Neural cell (in vitro differentiated cells): ENCODE measurements around the gene POU3F1. TPM values are rescaled to one million over a fixed set of nuclear protein-coding genes. Genes with fewer than 3 reads are reported as not detected.

Experiments
- H2AFZ ChIP-seq: fragments of 200-600, 300-800 bp; sonication (generic), shearing (Covaris generic); 2 replicates; pipeline ENCODE4 v1.6.0; 2014; ENCODE audit warnings: low read depth, mild to moderate bottlenecking, antibody characterized with exemption, low read length, moderate library complexity
- H3F3A ChIP-seq: fragments of 200-600 bp; shearing (Covaris generic); 2 replicates; pipeline ENCODE4 v1.6.1; 2016; ENCODE audit warnings: mild to moderate bottlenecking, moderate library complexity, mixed read lengths, antibody characterized with exemption, low read length; ENCODE audit not compliant: insufficient read depth, poor library complexity, severe bottlenecking
- H3K27ac ChIP-seq: fragments of 200-600, 300-800 bp; sonication (generic), shearing (Covaris generic); 2 replicates; pipeline ENCODE4 v1.5.1; 2014; ENCODE audit warnings: mild to moderate bottlenecking, low read length, moderate library complexity
- H3K27me3 ChIP-seq: fragments of 300-800, 200-600 bp; sonication (generic), shearing (Covaris generic); 2 replicates; pipeline ENCODE4 v1.6.0; 2014; ENCODE audit warnings: mild to moderate bottlenecking, low read depth, low read length, moderate library complexity; ENCODE audit not compliant: insufficient read depth
- H3K36me3 ChIP-seq: fragments of 300-800, 200-600 bp; sonication (generic), shearing (Covaris generic); 2 replicates; pipeline ENCODE4 v1.5.1; 2014; ENCODE audit warnings: mild to moderate bottlenecking, antibody characterized with exemption, low read length, moderate library complexity; ENCODE audit not compliant: insufficient read depth
- H3K4me2 ChIP-seq: fragments of 300-800, 200-600 bp; sonication (generic), shearing (Covaris generic); 2 replicates; pipeline ENCODE4 v1.6.0; 2014; ENCODE audit warnings: mild to moderate bottlenecking, low read length
- H3K4me3 ChIP-seq: fragments of 300-800, 200-600 bp; sonication (generic), shearing (Covaris generic); 2 replicates; pipeline ENCODE4 v1.5.1; 2014; ENCODE audit warnings: mild to moderate bottlenecking, low read length, moderate library complexity
- H3K79me2 ChIP-seq: fragments of 200-600 bp; shearing (Covaris generic); replicated peaks from 2 replicates; pipeline ENCODE4 v1.6.0; 2014; ENCODE audit warnings: mild to moderate bottlenecking, low read length, moderate library complexity; ENCODE audit not compliant: insufficient read depth
- H3K9ac ChIP-seq: fragments of 300-800, 200-600 bp; sonication (generic), shearing (Covaris generic); 2 replicates; pipeline ENCODE4 v1.6.1; 2016; ENCODE audit warnings: mild to moderate bottlenecking, low read length, mixed read lengths
- H3K9me2 ChIP-seq: fragments of 200-600 bp; shearing (Covaris generic); 2 replicates; pipeline ENCODE4 v1.6.1; 2016; ENCODE audit warnings: mild to moderate bottlenecking, low read length, mixed read lengths; ENCODE audit not compliant: insufficient read depth
- H3K9me3 ChIP-seq: fragments of 200-600, 300-800 bp; sonication (generic), shearing (Covaris generic); 2 replicates; pipeline ENCODE4 v1.6.1; 2016; ENCODE audit warnings: mild to moderate bottlenecking, mixed run types, low read length, moderate library complexity, mixed read lengths
- H4K20me1 ChIP-seq: fragments of 200-600 bp; shearing (Covaris generic); 2 replicates; pipeline ENCODE4 v1.6.1; 2016; ENCODE audit warnings: mild to moderate bottlenecking, mixed run types; ENCODE audit not compliant: insufficient read depth
- CTCF ChIP-seq: fragments of 450-650 bp; IDR thresholded peaks from 2 replicates; pipeline ENCODE4 v1.5.1; 2014; ENCODE audit warnings: antibody characterized with exemption, mild to moderate bottlenecking, moderate library complexity; ENCODE audit not compliant: poor library complexity, severe bottlenecking
- EP300 ChIP-seq: fragments of 450-650 bp; conservative IDR thresholded peaks from 2 replicates; pipeline ENCODE4 v1.6.1; 2014; ENCODE audit warnings: antibody characterized with exemption, mild to moderate bottlenecking, moderate library complexity; ENCODE audit not compliant: poor library complexity, severe bottlenecking
- EZH2 ChIP-seq: fragments of 200-600, 300-800 bp; shearing (Covaris generic), sonication (generic); IDR thresholded peaks from 2 replicates; pipeline ENCODE4 v1.6.1; 2014; ENCODE audit warnings: antibody characterized with exemption, low read length, borderline replicate concordance, mild to moderate bottlenecking; ENCODE audit not compliant: insufficient read depth, poor library complexity, severe bottlenecking
- MXI1 ChIP-seq: fragments of 450-650 bp; conservative IDR thresholded peaks from 2 replicates; pipeline ENCODE4 v1.6.1; 2014; ENCODE audit warnings: antibody characterized with exemption, mild to moderate bottlenecking; ENCODE audit not compliant: poor library complexity, severe bottlenecking
- POLR2AphosphoS5 ChIP-seq: IDR thresholded peaks from 2 replicates; pipeline ENCODE4 v1.6.1; 2012
- RAD21 ChIP-seq: fragments of 450-650 bp; conservative IDR thresholded peaks from 2 replicates; pipeline ENCODE4 v1.6.1; 2014; ENCODE audit warnings: antibody characterized with exemption, mild to moderate bottlenecking, moderate library complexity
- REST ChIP-seq: IDR thresholded peaks from 2 replicates; pipeline ENCODE4 v1.6.1; 2012; ENCODE audit warnings: borderline replicate concordance
- SMC3 ChIP-seq: fragments of 450-650 bp; conservative IDR thresholded peaks from 2 replicates; pipeline ENCODE4 v1.6.1; 2014; ENCODE audit warnings: antibody characterized with exemption, mild to moderate bottlenecking, moderate library complexity; ENCODE audit not compliant: poor library complexity
- TAF1 ChIP-seq: IDR thresholded peaks from 2 replicates; pipeline ENCODE4 v1.6.1; 2012; ENCODE audit warnings: low read depth
- polyA plus RNA-seq: library from polyadenylated mRNA; depleted of rRNA; stranded (reverse); fragments of >200 nt; gene quantifications from 2 replicates; pipeline ENCODE4 v1.2.3, GENCODE V29; 2014

Gene POU3F1
- polyA plus RNA-seq, 1 donor from 2014 or later, result 3.1 TPM

GRCh38 chr1:38031513-38031866, 15.1 kb downstream of the POU3F1 start:
- H2AFZ ChIP-seq, result no peak overlapping the region
- H3K9me3 ChIP-seq, result no peaks in the 10 kb centered on the region
- H3K9me2 ChIP-seq, result no peaks in the 10 kb centered on the region
- no peak for TF ChIP-seq EZH2
- no peak for TF ChIP-seq CTCF
- TF ChIP-seq SMC3, result no peak
- no peak for TF ChIP-seq POLR2AphosphoS5
- no peak for TF ChIP-seq REST
- no peak for TF ChIP-seq TAF1
- TF ChIP-seq MXI1, result no peak
- no peak for TF ChIP-seq EP300
- no peak for TF ChIP-seq RAD21
- H3K4me2 ChIP-seq, result no peak overlapping the region
- H3K4me3 ChIP-seq, result no peak overlapping the region
- no peaks in the 10 kb centered on the region for H4K20me1 ChIP-seq
- no peak overlapping the region for H3K9ac ChIP-seq
- H3K27me3 ChIP-seq, result no peaks in the 10 kb centered on the region
- H3F3A ChIP-seq, result no peaks in the 10 kb centered on the region
- H3K27ac ChIP-seq, result no peak overlapping the region
- H3K36me3 ChIP-seq, result no peaks in the 10 kb centered on the region
- no peaks in the 10 kb centered on the region for H3K79me2 ChIP-seq

- TF ChIP-seq EZH2 (no peak), SMC3 (no peak), REST (no peak), POLR2AphosphoS5 (no peak), MXI1 (no peak), CTCF (no peak), EP300 (no peak), TAF1 (no peak), RAD21 (no peak)
- Histone ChIP-seq H4K20me1 (no peaks in the 10 kb centered on the region), H3K4me3 (peak overlapping the region; percentile 40), H3K9ac (peak overlapping the region; percentile 10), H3K36me3 (no peaks in the 10 kb centered on the region), H3K27ac (no peak overlapping the region), H2AFZ (no peak overlapping the region), H3K4me2 (peak overlapping the region; percentile 51), H3K9me2 (no peaks in the 10 kb centered on the region), H3K9me3 (no peaks in the 10 kb centered on the region), H3K79me2 (no peaks in the 10 kb centered on the region), H3F3A (no peaks in the 10 kb centered on the region), H3K27me3 (no peaks in the 10 kb centered on the region)
Measured at GRCh38 chr1:38030596-38031512, 15.7 kb downstream of the POU3F1 start.
